Measurements from ENCODE around the gene MB.

- TF ChIP-seq EP300 (IDR thresholded peaks at IDR 0.05) (no peak), CTCF (IDR thresholded peaks at IDR 0.05) (no peak), POLR2A (IDR thresholded peaks at IDR 0.05) (no peak)
Measured at GRCh38 chr22:35558719-35559118, 58.4 kb downstream of the MB start.
